GM12891 (cell line): ENCODE measurements around the gene MATR3.
"Not testable (repeated sequence)": the region's sequence is repeated elsewhere in the genome, so short reads cannot be mapped to it uniquely, and the experiment has no call there.

Experiments
- DNase-seq: peaks from one replicate; pipeline ENCODE4 v3.0.0; 2011; ENCODE audit warnings: low spot score; ENCODE audit not compliant: insufficient read length
- FAIRE-seq: peaks from 2 replicates; lab custom pipeline; 2011; peaks lifted over from hg19 to GRCh38; lab: Jason Lieb, UNC
- PAX5 ChIP-seq: IDR thresholded peaks from 2 replicates; pipeline ENCODE4 v1.6.1; 2011; ENCODE audit warnings: low read length, moderate library complexity, mild to moderate bottlenecking; ENCODE audit not compliant: insufficient read depth, severe bottlenecking
- POLR2A ChIP-seq: IDR thresholded peaks from 2 replicates; pipeline ENCODE4 v1.6.1; 2011; ENCODE audit warnings: low read depth, low read length, control low read depth
- POLR2AphosphoS5 ChIP-seq: IDR thresholded peaks from 2 replicates; pipeline ENCODE4 v1.6.1; 2011; ENCODE audit warnings: low read depth, low read length, control low read depth
- POU2F2 ChIP-seq: IDR thresholded peaks from 2 replicates; pipeline ENCODE4 v1.6.1; 2011; ENCODE audit warnings: low read depth, mild to moderate bottlenecking, control low read depth, low read length, moderate library complexity
- SPI1 ChIP-seq: IDR thresholded peaks from 2 replicates; pipeline ENCODE4 v1.6.1; 2011; ENCODE audit warnings: low read depth, low read length, control low read depth
- TAF1 ChIP-seq: IDR thresholded peaks from 2 replicates; pipeline ENCODE4 v1.6.1; 2011; ENCODE audit warnings: low read depth, low read length, control low read depth

MATR3 gene

GRCh38 chr5:139343476-139343875 is 49.9 kb downstream of the MATR3 start:
- no peak for FAIRE-seq
- TF ChIP-seq POU2F2 (no peak), POLR2AphosphoS5 (no peak), SPI1 (no peak), PAX5 (no peak), POLR2A (no peak), TAF1 (no peak)
- no peak for DNase-seq

GRCh38 chr5:139344177-139344576 is 50.6 kb downstream of the MATR3 start:
- TF ChIP-seq TAF1 (no peak), POLR2AphosphoS5 (no peak), POLR2A (no peak), SPI1 (no peak), PAX5 (no peak), POU2F2 (no peak)
- no peak for DNase-seq
- FAIRE-seq, result no peak

DNA sequence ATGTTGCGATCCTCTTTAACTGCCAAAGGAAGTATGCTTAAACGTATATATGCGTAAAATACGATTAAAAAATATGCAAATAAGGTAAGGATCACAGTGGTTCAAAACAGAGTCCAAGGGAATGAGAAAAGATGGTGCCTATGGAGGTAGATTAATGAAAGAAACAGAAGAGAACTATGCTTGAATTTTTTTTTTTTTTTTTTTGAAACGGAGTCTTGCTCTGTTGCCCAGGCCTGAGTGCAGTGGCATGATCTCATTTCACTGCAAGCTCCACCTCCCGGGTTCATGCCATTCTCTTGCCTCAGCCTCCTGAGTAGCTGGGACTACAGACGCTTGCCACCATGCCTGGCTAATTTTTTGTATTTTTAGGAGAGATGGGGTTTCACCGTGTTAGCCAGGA is 51.9 kb downstream of the MATR3 start:
- not testable (repeated sequence) for DNase-seq, FAIRE-seq

DNA sequence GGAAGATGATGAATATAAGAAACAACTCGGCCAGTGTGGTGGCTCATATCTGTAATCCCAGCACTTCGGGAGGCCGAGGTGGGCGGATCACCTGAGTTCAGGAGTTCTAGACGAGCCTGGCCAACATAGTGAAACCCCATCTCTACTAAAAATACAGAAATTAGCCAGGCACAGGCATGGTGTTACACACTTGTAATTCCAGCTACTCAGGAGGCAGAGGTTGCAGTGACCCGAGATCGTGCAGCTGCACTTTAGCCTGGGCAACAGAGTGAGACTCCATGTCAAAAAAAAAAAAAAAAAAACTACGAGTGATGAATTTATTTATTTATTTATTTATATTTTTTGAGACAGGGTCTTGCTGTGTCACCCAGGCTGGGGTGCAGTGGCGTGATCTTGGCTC is 54.3 kb downstream of the MATR3 start:
- DNase-seq, FAIRE-seq: not testable (repeated sequence)

- no peak for FAIRE-seq
Measured at GRCh38 chr5:139354186-139354585, 60.6 kb downstream of the MATR3 start.

GRCh38 chr5:139355900-139356299 is 62.4 kb downstream of the MATR3 start:
- DNase-seq, result not testable (repeated sequence)

More at GRCh38 chr5:139354186-139354585, 60.6 kb downstream of the MATR3 start:
- TF ChIP-seq POLR2A, result no peak
- no peak for TF ChIP-seq TAF1
- no peak for TF ChIP-seq POLR2AphosphoS5
- no peak for TF ChIP-seq SPI1
- TF ChIP-seq POU2F2, result no peak
- TF ChIP-seq PAX5, result no peak
- DNase-seq, result no peak

DNA sequence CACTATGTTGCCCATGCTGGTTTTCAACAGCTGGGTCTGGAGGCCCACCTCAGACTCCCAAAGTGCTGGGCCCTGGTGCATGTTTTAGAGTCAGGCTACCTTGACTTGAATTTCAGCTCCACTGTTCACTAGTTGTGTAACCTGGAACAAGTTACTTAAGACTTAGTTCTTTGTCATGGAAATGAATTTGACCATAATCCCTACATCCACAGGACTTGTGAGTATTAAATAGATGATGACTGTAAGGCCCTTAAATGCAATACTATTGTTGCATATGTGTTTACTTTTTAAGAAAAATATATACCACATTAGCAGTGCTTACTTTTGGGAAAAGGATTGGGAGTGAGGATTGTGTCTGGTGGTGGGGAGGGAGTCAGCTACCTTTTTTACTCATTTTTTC is 64.5 kb downstream of the MATR3 start:
- no peak for DNase-seq
- no peak for FAIRE-seq
- TF ChIP-seq TAF1, result no peak
- TF ChIP-seq POU2F2, result no peak
- no peak for TF ChIP-seq PAX5
- no peak for TF ChIP-seq SPI1

More at GRCh38 chr5:139355900-139356299, 62.4 kb downstream of the MATR3 start:
- FAIRE-seq, result not testable (repeated sequence)

DNA sequence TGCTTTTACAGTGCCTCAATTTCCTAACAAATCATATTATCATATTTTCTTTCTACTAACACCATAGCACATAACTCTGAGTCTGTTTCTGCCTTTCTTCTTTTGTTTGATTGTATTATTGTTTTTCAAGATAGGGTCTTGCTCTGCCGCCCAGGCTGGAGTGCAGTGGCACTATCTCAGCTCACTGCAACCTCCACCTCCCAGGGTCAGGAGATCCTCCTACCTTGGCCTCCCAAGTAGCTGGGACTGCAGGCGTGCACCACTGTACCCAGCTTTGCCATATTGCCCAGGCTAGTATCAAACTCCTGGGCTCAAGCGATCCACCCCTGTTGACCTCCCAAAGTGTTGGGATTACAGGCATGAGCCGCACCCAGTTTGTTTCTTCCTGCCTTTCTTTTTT is 66.8 kb downstream of the MATR3 start:
- TF ChIP-seq POLR2AphosphoS5 (no peak), POLR2A (no peak), TAF1 (no peak), SPI1 (no peak), PAX5 (no peak), POU2F2 (no peak)
- DNase-seq, result no peak
- FAIRE-seq, result no peak

DNA sequence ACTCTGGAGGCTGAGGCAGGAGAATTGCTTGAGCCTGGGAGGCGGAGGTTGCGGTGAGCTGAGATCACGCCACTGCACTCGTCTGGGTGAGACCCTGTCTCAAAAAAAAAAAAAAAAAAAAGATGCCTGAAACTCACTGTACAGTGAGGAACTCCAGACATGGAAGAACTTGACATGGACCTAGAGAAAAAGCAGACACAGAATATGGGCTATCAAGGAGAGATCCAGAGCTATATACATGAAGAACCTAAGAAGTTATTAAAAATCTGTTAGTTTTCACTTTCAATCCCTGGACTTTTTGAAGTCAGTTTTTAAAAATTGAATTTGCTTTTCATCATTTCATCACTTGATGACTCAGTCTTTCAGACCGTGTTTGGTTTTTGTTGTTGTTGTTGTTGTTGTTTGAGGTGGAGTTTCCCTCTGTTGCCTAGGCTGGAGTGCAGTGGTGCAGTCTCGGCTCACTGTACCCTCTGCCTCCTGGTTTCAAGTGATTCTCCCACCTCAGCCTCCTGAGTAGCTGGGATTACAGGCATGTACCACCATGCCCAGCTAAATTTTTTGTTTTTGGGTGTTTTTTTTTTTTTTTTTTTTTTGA is 68.4 kb downstream of the MATR3 start:
- no peak for DNase-seq
- TF ChIP-seq POU2F2 (no peak), TAF1 (no peak), SPI1 (no peak), POLR2A (no peak), POLR2AphosphoS5 (no peak), PAX5 (no peak)
- no peak for FAIRE-seq

GRCh38 chr5:139363937-139364336 is 70.4 kb downstream of the MATR3 start:
- FAIRE-seq (no peak), DNase-seq (no peak)
- no peak for TF ChIP-seq POLR2AphosphoS5
- TF ChIP-seq POLR2A, result no peak
- TF ChIP-seq PAX5, result no peak

- TF ChIP-seq POLR2A (no peak), PAX5 (no peak)
- no peak for DNase-seq
- FAIRE-seq, result no peak
Measured at GRCh38 chr5:139364466-139364865, 70.9 kb downstream of the MATR3 start.

DNA sequence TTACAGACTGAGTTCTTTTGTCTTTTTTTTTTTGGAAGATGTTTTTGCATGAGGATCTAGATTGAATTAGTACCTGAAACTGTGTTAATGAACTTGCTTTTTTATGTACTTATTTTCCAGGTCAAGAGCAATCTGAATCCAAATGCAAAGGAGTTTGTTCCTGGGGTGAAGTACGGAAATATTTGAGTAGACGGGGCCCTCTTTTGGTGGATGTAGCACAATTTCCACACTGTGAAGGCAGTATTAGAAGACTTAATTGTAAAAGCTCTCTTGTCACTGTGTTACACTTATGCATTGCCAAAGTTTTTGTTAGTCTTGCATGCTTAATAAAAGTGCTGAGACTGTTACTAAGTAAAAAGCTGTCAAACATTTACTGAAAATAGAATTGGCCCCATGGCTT is 75.1 kb downstream of the MATR3 start:
- DNase-seq, result no peak
- TF ChIP-seq POU2F2 (no peak), POLR2A (no peak), PAX5 (no peak)
- FAIRE-seq, result no peak
